LoVo (cell line): ENCODE results near the gene INKA2.
"Not testable (repeated sequence)": the region's sequence is repeated elsewhere in the genome, so short reads cannot be mapped to it uniquely, and the experiment has no call there.

Experiments used
- DNase-seq: peaks from one replicate; pipeline ENCODE4 v3.0.0-alpha.2; 2016; ENCODE audit warnings: low spot score

Gene INKA2

GRCh38 chr1:111749628-111750027 lies 10.4 kb upstream of the INKA2 start:
- DNase-seq, result no peak

GRCh38 chr1:111747947-111748346 lies 8.8 kb upstream of the INKA2 start:
- DNase-seq, result no peak

- DNase-seq, result peak; percentile 88
Observed at GRCh38 chr1:111747282-111747734, 8.1 kb upstream of the INKA2 start.

GRCh38 chr1:111746614-111746999 lies 7.4 kb upstream of the INKA2 start:
- no peak for DNase-seq

GRCh38 chr1:111745675-111746613 lies 6.7 kb upstream of the INKA2 start:
- no peak for DNase-seq

- DNase-seq, result no peak
Observed at GRCh38 chr1:111743679-111744101, 4.5 kb upstream of the INKA2 start.

- no peak for DNase-seq
Observed at GRCh38 chr1:111742938-111743549, 3.8 kb upstream of the INKA2 start.

- not testable (repeated sequence) for DNase-seq
Observed at GRCh38 chr1:111742292-111742691, 3.1 kb upstream of the INKA2 start.

- peak; percentile 35 for DNase-seq
Observed at GRCh38 chr1:111739925-111740765, 950 bp upstream of the INKA2 start.

GRCh38 chr1:111738436-111739193 lies 580 bp downstream of the INKA2 start:
- DNase-seq, result peak; percentile 72

GRCh38 chr1:111738133-111738435 lies 1.1 kb downstream of the INKA2 start:
- DNase-seq, result no peak

GRCh38 chr1:111737216-111738132 lies 1.7 kb downstream of the INKA2 start:
- no peak for DNase-seq

GRCh38 chr1:111736548-111737215 lies 2.5 kb downstream of the INKA2 start:
- DNase-seq, result no peak

- no peak for DNase-seq
Observed at GRCh38 chr1:111735858-111736544, 3.2 kb downstream of the INKA2 start.

GRCh38 chr1:111735321-111735720 lies 3.9 kb downstream of the INKA2 start:
- no peak for DNase-seq

- no peak for DNase-seq
Observed at GRCh38 chr1:111734856-111735255, 4.3 kb downstream of the INKA2 start.

GRCh38 chr1:111734426-111734825 lies 4.8 kb downstream of the INKA2 start:
- no peak for DNase-seq

- DNase-seq, result no peak
Observed at GRCh38 chr1:111733992-111734341, 5.2 kb downstream of the INKA2 start.

- DNase-seq, result no peak
Observed at GRCh38 chr1:111733183-111733991, 5.8 kb downstream of the INKA2 start.
